ENCODE results near the gene DPY19L3. TPM values are rescaled to one million over a fixed set of nuclear protein-coding genes. Genes with fewer than 3 reads are reported as not detected.

The DPY19L3 gene
- total and polyA plus RNA-seq, 2 of the 4 experiments (the other 2 are of a cell fraction), result 29.6 to 36.5 TPM

DNA sequence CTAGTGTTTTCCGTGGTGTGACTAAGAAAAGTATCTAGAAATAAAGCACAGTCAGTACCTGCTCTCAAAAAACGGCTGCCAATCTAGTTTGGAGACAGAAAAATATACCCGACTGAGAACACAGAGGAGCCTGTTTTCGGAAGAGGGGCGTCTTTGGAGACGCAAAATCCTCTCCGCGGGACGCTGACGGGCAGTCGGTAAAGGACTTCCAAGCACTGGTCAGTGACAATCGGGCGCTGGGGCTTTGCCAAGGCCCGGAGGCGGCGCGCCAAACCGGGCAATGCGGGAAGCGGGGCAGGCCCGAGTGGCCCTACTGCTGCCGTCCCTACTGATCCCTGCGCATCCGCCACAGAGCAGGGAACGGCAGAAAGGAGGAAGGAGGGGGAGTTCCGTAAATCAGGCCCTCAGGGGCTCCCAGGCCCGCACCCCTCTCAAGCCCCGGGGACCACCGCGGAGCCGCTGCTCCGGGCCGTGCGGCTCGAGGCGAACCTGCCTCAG, 588 bp upstream of the DPY19L3 start:
- Histone ChIP-seq H3K9me1 (ENCODE audit: insufficient read depth, low read length) (peaks cover 11% of the 10 kb centered on the region), H3K4me1 (ENCODE audit: control insufficient read depth, insufficient read depth, low read length) (peaks cover 6% of the 10 kb centered on the region), H4K20me1 (ENCODE audit: insufficient read depth, low read length) (peaks cover 5% of the 10 kb centered on the region; the same call in 1 of the 2 replicates), H3K79me1 (ENCODE audit: low read depth in 1 of 2, low read length in 2 of 2) (peaks cover 28 to 60% of the 10 kb centered on the region in 2 experiments), H3K14ac (replicated peaks; ENCODE audit: low read depth, low read length) (peak overlapping the region; percentile 98), H3K56ac (ENCODE audit: extremely low read depth, insufficient read depth, low read length) (peak overlapping the region; percentile 90), H4K8ac (ENCODE audit: low read depth in 2 of 2, low read length in 2 of 2) (peak overlapping the region; percentile 78 to 97), H3K9me3 (ENCODE audit: control insufficient read depth, insufficient read depth, low read length) (no peaks in the 10 kb centered on the region), H3K27ac (ENCODE audit: insufficient read depth, low read length) (peak overlapping the region; percentile 96), H3K18ac (ENCODE audit: low read depth, low read length) (peak overlapping the region; percentile 59; the same call in 1 of the 2 replicates), H4K5ac (ENCODE audit: low read depth, low read length) (peak overlapping the region; percentile 65), H2AFZ (replicated peaks; ENCODE audit: low read length, poor library complexity) (peak overlapping the region; percentile 99), H3K4ac (ENCODE audit: low read depth, low read length) (peak overlapping the region; percentile 96), H3K4me2 (ENCODE audit: low read depth, low read length) (peak overlapping the region; percentile 89), H4K91ac (ENCODE audit: insufficient read depth, low read depth, low read length) (peak overlapping the region; percentile 90), H3K27me3 (ENCODE audit: control insufficient read depth, insufficient read depth, low read length) (no peaks in the 10 kb centered on the region), H2AK5ac (ENCODE audit: low read depth, low read length) (peak overlapping the region; percentile 73), H3K36me3 (ENCODE audit: control insufficient read depth, insufficient read depth, low read length) (peaks cover 5% of the 10 kb centered on the region), H3K9ac (ENCODE audit: low read depth, low read length) (peak overlapping the region; percentile 93), H2BK120ac (ENCODE audit: low read depth, low read length) (peak overlapping the region; percentile 72; the same call in 1 of the 2 replicates), H2BK5ac (ENCODE audit: low read depth, low read length, poor library complexity, severe bottlenecking) (peak overlapping the region; percentile 88), H2AK9ac (replicated peaks; ENCODE audit: low read depth, low read length, poor library complexity) (peak overlapping the region; percentile 99), H3K4me3 (ENCODE audit: insufficient read depth, low read depth, low read length) (peak overlapping the region; percentile 82), H2BK15ac (ENCODE audit: low read depth, low read length) (no peak overlapping the region), H3K23ac (ENCODE audit: low read depth, low read length) (peak overlapping the region; percentile 66), H2BK20ac (ENCODE audit: low read depth, low read length) (0 out of 2 replicates have a peak overlapping the region, but pooled peaks have one; percentile 9)
- BruUV-seq (replicated peaks), result TSS peak; percentile 70
- in situ Hi-C loops (cut with MboI; ENCODE audit: low sequenced_read_pairs), result no loop called here
- 0% methylated on average over 16 of the region's 36 CpGs; no CpG with 5 or more reads in 1 of the 2 experiments for WGBS, 2 experiments (ENCODE audit: extremely low coverage in 2 of 2, insufficient read length in 1 of 2)
- ChIA-PET CTCF (interaction anchor here (0.9 kb wide), 1 partner anchor 47 kb away, joined by 6 read pairs; no protein-coding TSS in a partner anchor), POLR2A (ENCODE audit: unreplicated experiment) (interaction anchor here (0.6 to 1.0 kb wide), 2 partner anchors 176 to 1565 kb away, joined by 3 read pairs; partner anchors contain the start of gene PDCD5)
- DNase-seq (peak; percentile 26), ATAC-seq (ENCODE audit: low read depth) (peak; percentile 9)
- intact Hi-C loops (cut with micrococcal nuclease), result loop anchor here (1.0 to 5.0 kb wide), 3 partner anchors 32 to 1183 kb away; no protein-coding TSS in a partner anchor
- dilution Hi-C loops (cut with HindIII; ENCODE audit: low sequenced_read_pairs, unreplicated experiment), result no loop called here
- TF ChIP-seq NFE2L2 (IDR thresholded peaks at IDR 0.05; ENCODE audit: low read depth, low read length) (no peak), RCOR1 (IDR thresholded peaks at IDR 0.05; ENCODE audit: insufficient replicate concordance, low read length) (no peak), FOS (IDR thresholded peaks at IDR 0.05; ENCODE audit: low read depth, low read length) (no peak), MAFK (IDR thresholded peaks at IDR 0.05; ENCODE audit: low read depth, low read length) (no peak), RAD21 (IDR thresholded peaks at IDR 0.05; ENCODE audit: low read length) (no peak), MAZ (IDR thresholded peaks at IDR 0.05; ENCODE audit: borderline replicate concordance, low read depth, low read length) (no peak), MXI1 (IDR thresholded peaks at IDR 0.05; ENCODE audit: borderline replicate concordance, low read depth, low read length) (no peak), CHD1 (IDR thresholded peaks at IDR 0.05; ENCODE audit: low read depth, low read length) (no peak), POLR2A (IDR thresholded peaks at IDR 0.05; ENCODE audit: low read depth, low read length) (no peak), RFX5 (IDR thresholded peaks at IDR 0.05; ENCODE audit: low read depth, low read length) (no peak), BHLHE40 (IDR thresholded peaks at IDR 0.05; ENCODE audit: low read depth, low read length) (no peak), SMC3 (IDR thresholded peaks at IDR 0.05; ENCODE audit: low read depth, low read length) (no peak)
- TF ChIP-seq, protein P1, sequence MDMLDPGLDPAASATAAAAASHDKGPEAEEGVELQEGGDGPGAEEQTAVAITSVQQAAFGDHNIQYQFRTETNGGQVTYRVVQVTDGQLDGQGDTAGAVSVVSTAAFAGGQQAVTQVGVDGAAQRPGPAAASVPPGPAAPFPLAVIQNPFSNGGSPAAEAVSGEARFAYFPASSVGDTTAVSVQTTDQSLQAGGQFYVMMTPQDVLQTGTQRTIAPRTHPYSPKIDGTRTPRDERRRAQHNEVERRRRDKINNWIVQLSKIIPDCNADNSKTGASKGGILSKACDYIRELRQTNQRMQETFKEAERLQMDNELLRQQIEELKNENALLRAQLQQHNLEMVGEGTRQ (IDR thresholded peaks at IDR 0.05; ENCODE audit: low read depth, low read length), result no peak
- TF ChIP-seq, protein P2, sequence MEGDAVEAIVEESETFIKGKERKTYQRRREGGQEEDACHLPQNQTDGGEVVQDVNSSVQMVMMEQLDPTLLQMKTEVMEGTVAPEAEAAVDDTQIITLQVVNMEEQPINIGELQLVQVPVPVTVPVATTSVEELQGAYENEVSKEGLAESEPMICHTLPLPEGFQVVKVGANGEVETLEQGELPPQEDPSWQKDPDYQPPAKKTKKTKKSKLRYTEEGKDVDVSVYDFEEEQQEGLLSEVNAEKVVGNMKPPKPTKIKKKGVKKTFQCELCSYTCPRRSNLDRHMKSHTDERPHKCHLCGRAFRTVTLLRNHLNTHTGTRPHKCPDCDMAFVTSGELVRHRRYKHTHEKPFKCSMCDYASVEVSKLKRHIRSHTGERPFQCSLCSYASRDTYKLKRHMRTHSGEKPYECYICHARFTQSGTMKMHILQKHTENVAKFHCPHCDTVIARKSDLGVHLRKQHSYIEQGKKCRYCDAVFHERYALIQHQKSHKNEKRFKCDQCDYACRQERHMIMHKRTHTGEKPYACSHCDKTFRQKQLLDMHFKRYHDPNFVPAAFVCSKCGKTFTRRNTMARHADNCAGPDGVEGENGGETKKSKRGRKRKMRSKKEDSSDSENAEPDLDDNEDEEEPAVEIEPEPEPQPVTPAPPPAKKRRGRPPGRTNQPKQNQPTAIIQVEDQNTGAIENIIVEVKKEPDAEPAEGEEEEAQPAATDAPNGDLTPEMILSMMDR (conservative IDR thresholded peaks at IDR 0.05; ENCODE audit: low read depth, low read length), result no peak
- TF ChIP-seq, protein P3, sequence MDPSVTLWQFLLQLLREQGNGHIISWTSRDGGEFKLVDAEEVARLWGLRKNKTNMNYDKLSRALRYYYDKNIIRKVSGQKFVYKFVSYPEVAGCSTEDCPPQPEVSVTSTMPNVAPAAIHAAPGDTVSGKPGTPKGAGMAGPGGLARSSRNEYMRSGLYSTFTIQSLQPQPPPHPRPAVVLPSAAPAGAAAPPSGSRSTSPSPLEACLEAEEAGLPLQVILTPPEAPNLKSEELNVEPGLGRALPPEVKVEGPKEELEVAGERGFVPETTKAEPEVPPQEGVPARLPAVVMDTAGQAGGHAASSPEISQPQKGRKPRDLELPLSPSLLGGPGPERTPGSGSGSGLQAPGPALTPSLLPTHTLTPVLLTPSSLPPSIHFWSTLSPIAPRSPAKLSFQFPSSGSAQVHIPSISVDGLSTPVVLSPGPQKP (IDR thresholded peaks at IDR 0.05; ENCODE audit: borderline replicate concordance, low read depth, low read length), result no peak

All from IMR-90 (cell line).